SK-N-SH treated with all-trans-retinoic acid at 6 μM for 48 hours (cell line): ENCODE measurements around the gene NTM.

Experiments
- ATAC-seq: fragments of 200-7000 bp; cut with Tn5 transposase; 3 replicates; pipeline ENCODE4 v1.9.1; 2020; ENCODE audit warnings: mild to moderate bottlenecking, moderate library complexity
- ARNTL ChIP-seq: fragments of 450-650 bp; formaldehyde crosslinking; IDR thresholded peaks from 2 replicates; pipeline ENCODE4 v1.5.0; 2020; ENCODE audit warnings: low read depth, mild to moderate bottlenecking, moderate library complexity, borderline replicate concordance
- BACH2 ChIP-seq: fragments of 250-450 bp; sonication (Bioruptor Pico); IDR thresholded peaks from 2 replicates; pipeline ENCODE4 v1.9.0; 2021; ENCODE audit warnings: mild to moderate bottlenecking, borderline replicate concordance
- CSDC2 ChIP-seq: fragments of 250-450 bp; sonication (Bioruptor Pico); IDR thresholded peaks from 2 replicates; pipeline ENCODE4 v1.5.0; 2020; ENCODE audit warnings: mild to moderate bottlenecking, moderate library complexity
- GLIS3 ChIP-seq: fragments of 250-450 bp; sonication (Bioruptor Pico); IDR thresholded peaks from 2 replicates; pipeline ENCODE4 v1.5.0; 2020; ENCODE audit warnings: mild to moderate bottlenecking, moderate library complexity
- ISL1 ChIP-seq: fragments of 250-450 bp; sonication (Bioruptor Pico); IDR thresholded peaks from 2 replicates; pipeline ENCODE4 v2.1.2; 2022; ENCODE audit warnings: mild to moderate bottlenecking, moderate library complexity
- OSR1 ChIP-seq: fragments of 250-450 bp; sonication (Bioruptor Pico); IDR thresholded peaks from 2 replicates; pipeline ENCODE4 v1.8.0; 2022; ENCODE audit warnings: moderate library complexity, mild to moderate bottlenecking, inconsistent platforms
- PPARA ChIP-seq: fragments of 250-450 bp; sonication (Bioruptor Pico); IDR thresholded peaks from 2 replicates; pipeline ENCODE4 v1.5.0; 2020; ENCODE audit warnings: mild to moderate bottlenecking, borderline replicate concordance
- RARB ChIP-seq: fragments of 250-450 bp; sonication (Bioruptor Pico); IDR thresholded peaks from 2 replicates; pipeline ENCODE4 v1.8.0; 2021; ENCODE audit warnings: mild to moderate bottlenecking, moderate library complexity
- SNAI2 ChIP-seq: fragments of 250-450 bp; sonication (Bioruptor Pico); IDR thresholded peaks from 2 replicates; pipeline ENCODE4 v1.5.0; 2020; ENCODE audit warnings: mild to moderate bottlenecking, moderate library complexity
- TOX ChIP-seq: fragments of 250-450 bp; sonication (Bioruptor Pico); IDR thresholded peaks from 2 replicates; pipeline ENCODE4 v1.8.0; 2021; ENCODE audit warnings: mild to moderate bottlenecking, moderate library complexity, borderline replicate concordance
- ZC3H10 ChIP-seq: fragments of 250-450 bp; sonication (Bioruptor Pico); IDR thresholded peaks from 2 replicates; pipeline ENCODE4 v1.5.1; 2021; ENCODE audit warnings: mild to moderate bottlenecking, moderate library complexity
- ZFP3 ChIP-seq: fragments of 250-450 bp; sonication (Bioruptor Pico); IDR thresholded peaks from 2 replicates; pipeline ENCODE4 v1.5.0; 2020; ENCODE audit warnings: mild to moderate bottlenecking, moderate library complexity
- ZFP30 ChIP-seq: fragments of 450-650 bp; formaldehyde crosslinking; IDR thresholded peaks from 2 replicates; pipeline ENCODE4 v1.5.0; 2022; ENCODE audit warnings: mild to moderate bottlenecking, moderate library complexity
- ZNF565 ChIP-seq: fragments of 450-650 bp; formaldehyde crosslinking; conservative IDR thresholded peaks from 2 replicates; pipeline ENCODE4 v1.5.0; 2020; ENCODE audit warnings: low read depth, mild to moderate bottlenecking, moderate library complexity
- ZNF70 ChIP-seq: fragments of 450-650 bp; formaldehyde crosslinking; IDR thresholded peaks from 2 replicates; pipeline ENCODE4 v1.5.0; 2020; ENCODE audit warnings: mild to moderate bottlenecking, moderate library complexity
- ZNF8 ChIP-seq: fragments of 450-650 bp; formaldehyde crosslinking; IDR thresholded peaks from 2 replicates; pipeline ENCODE4 v1.5.0; 2020; ENCODE audit warnings: mild to moderate bottlenecking, moderate library complexity
- TF ChIP-seq, protein P1 (sequence below): fragments of 250-450 bp; sonication (Bioruptor Pico); IDR thresholded peaks from 2 replicates; pipeline ENCODE4 v1.5.1; 2021; ENCODE audit warnings: mild to moderate bottlenecking, moderate library complexity
- TF ChIP-seq, protein P2 (sequence below): fragments of 250-450 bp; sonication (Bioruptor Pico); IDR thresholded peaks from 2 replicates; pipeline ENCODE4 v1.5.0; 2020; ENCODE audit warnings: mild to moderate bottlenecking, moderate library complexity
- TF ChIP-seq, protein P3 (sequence below): fragments of 250-450 bp; sonication (Bioruptor Pico); IDR thresholded peaks from 2 replicates; pipeline ENCODE4 v1.8.0; 2020; ENCODE audit warnings: mild to moderate bottlenecking, moderate library complexity, borderline replicate concordance
- TF ChIP-seq, protein P4 (sequence below): fragments of 250-450 bp; sonication (Bioruptor Pico); IDR thresholded peaks from 2 replicates; pipeline ENCODE4 v1.5.1; 2020; ENCODE audit warnings: low read depth, mild to moderate bottlenecking, moderate library complexity
- TF ChIP-seq, protein P5 (sequence below): fragments of 250-450 bp; sonication (Bioruptor Pico); IDR thresholded peaks from 2 replicates; pipeline ENCODE4 v1.8.0; 2021; ENCODE audit warnings: low read depth, mild to moderate bottlenecking, moderate library complexity, borderline replicate concordance

Gene NTM

DNA sequence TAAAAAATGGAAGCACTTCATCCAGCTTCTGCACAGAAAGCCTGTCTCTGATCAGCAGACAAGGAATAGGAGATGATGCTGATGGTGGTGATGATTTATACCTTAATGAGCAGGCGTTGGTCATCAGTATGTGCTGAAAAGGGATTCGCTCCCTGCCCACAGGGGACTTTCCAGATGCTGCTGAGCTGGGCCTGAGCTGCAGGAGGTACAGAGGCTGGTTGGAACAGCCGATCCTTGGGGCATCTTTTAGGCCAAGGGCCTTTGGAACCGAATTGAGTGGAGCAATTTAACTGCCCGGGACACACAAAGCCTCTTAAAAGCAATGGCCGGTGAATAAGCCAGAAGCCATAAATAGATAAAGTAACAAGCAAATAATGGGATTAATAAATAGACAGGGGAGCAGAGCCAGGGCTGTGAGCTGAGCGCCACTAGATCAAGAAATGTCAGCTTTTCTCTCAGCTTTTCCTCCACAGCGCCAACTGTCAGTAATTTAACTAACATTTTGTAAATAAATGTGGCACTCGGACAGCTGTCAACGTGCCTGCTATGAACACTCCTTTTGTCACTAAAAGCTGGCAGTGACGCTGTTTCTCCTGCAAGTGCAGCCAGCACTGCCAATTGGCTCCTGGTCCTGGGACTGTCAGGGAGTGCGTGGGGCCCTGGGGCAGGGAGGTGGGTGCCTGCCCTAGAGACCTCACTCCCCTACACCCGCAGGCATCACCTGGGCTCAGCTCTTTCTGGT is 562.3 kb downstream of the NTM start:
- TF ChIP-seq BACH2 (CRISPR knock-in tag) = no peak
- TF ChIP-seq, protein P1, sequence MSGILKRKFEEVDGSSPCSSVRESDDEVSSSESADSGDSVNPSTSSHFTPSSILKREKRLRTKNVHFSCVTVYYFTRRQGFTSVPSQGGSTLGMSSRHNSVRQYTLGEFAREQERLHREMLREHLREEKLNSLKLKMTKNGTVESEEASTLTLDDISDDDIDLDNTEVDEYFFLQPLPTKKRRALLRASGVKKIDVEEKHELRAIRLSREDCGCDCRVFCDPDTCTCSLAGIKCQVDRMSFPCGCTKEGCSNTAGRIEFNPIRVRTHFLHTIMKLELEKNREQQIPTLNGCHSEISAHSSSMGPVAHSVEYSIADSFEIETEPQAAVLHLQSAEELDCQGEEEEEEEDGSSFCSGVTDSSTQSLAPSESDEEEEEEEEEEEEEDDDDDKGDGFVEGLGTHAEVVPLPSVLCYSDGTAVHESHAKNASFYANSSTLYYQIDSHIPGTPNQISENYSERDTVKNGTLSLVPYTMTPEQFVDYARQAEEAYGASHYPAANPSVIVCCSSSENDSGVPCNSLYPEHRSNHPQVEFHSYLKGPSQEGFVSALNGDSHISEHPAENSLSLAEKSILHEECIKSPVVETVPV (CRISPR knock-in tag) = no peak
- no peak for TF ChIP-seq ISL1 (CRISPR knock-in tag)
- TF ChIP-seq ZFP3 (CRISPR knock-in tag) = no peak
- no peak for TF ChIP-seq CSDC2 (CRISPR knock-in tag)
- TF ChIP-seq, protein P2, sequence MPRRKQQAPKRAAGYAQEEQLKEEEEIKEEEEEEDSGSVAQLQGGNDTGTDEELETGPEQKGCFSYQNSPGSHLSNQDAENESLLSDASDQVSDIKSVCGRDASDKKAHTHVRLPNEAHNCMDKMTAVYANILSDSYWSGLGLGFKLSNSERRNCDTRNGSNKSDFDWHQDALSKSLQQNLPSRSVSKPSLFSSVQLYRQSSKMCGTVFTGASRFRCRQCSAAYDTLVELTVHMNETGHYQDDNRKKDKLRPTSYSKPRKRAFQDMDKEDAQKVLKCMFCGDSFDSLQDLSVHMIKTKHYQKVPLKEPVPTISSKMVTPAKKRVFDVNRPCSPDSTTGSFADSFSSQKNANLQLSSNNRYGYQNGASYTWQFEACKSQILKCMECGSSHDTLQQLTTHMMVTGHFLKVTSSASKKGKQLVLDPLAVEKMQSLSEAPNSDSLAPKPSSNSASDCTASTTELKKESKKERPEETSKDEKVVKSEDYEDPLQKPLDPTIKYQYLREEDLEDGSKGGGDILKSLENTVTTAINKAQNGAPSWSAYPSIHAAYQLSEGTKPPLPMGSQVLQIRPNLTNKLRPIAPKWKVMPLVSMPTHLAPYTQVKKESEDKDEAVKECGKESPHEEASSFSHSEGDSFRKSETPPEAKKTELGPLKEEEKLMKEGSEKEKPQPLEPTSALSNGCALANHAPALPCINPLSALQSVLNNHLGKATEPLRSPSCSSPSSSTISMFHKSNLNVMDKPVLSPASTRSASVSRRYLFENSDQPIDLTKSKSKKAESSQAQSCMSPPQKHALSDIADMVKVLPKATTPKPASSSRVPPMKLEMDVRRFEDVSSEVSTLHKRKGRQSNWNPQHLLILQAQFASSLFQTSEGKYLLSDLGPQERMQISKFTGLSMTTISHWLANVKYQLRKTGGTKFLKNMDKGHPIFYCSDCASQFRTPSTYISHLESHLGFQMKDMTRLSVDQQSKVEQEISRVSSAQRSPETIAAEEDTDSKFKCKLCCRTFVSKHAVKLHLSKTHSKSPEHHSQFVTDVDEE (CRISPR knock-in tag) = no peak
- no peak for TF ChIP-seq ZNF8 (CRISPR knock-in tag)
- TF ChIP-seq ZNF70 (CRISPR knock-in tag) = no peak
- no peak for TF ChIP-seq GLIS3
- ATAC-seq = no peak

DNA sequence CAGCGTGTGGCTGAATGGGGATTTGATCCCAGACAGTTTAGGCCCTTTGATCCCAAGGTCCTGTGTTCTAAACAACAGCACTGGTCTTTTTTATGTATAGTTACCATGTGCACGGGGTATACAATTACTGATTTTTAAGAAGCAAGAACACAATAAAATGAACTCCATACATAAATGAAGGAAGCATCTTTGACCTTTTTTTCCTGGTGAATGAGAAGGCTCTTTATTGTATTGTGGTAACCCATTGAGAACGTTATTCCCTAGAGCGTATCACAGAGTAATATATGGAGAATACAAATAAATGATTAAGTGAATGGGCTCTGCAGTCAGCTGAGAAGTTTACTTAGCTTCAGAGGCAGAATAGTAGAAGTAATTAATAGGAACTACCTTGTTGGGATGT is 563.6 kb downstream of the NTM start:
- no peak for ATAC-seq
- TF ChIP-seq PPARA (CRISPR knock-in tag) (no peak), BACH2 (CRISPR knock-in tag) (no peak), ZFP30 (CRISPR knock-in tag) (no peak), ZNF8 (CRISPR knock-in tag) (no peak), CSDC2 (CRISPR knock-in tag) (no peak), TOX (no peak), GLIS3 (no peak), ZC3H10 (no peak), ARNTL (CRISPR knock-in tag) (no peak), ISL1 (CRISPR knock-in tag) (no peak), OSR1 (CRISPR knock-in tag) (no peak), ZNF565 (CRISPR knock-in tag) (no peak), RARB (CRISPR knock-in tag) (no peak), SNAI2 (CRISPR knock-in tag) (no peak), ZFP3 (CRISPR knock-in tag) (no peak)
- TF ChIP-seq, protein P3, sequence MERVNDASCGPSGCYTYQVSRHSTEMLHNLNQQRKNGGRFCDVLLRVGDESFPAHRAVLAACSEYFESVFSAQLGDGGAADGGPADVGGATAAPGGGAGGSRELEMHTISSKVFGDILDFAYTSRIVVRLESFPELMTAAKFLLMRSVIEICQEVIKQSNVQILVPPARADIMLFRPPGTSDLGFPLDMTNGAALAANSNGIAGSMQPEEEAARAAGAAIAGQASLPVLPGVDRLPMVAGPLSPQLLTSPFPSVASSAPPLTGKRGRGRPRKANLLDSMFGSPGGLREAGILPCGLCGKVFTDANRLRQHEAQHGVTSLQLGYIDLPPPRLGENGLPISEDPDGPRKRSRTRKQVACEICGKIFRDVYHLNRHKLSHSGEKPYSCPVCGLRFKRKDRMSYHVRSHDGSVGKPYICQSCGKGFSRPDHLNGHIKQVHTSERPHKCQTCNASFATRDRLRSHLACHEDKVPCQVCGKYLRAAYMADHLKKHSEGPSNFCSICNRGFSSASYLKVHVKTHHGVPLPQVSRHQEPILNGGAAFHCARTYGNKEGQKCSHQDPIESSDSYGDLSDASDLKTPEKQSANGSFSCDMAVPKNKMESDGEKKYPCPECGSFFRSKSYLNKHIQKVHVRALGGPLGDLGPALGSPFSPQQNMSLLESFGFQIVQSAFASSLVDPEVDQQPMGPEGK (CRISPR knock-in tag) = no peak
- TF ChIP-seq, protein P2 (CRISPR knock-in tag) = no peak
- TF ChIP-seq, protein P1 (CRISPR knock-in tag) = no peak
- TF ChIP-seq, protein P4, sequence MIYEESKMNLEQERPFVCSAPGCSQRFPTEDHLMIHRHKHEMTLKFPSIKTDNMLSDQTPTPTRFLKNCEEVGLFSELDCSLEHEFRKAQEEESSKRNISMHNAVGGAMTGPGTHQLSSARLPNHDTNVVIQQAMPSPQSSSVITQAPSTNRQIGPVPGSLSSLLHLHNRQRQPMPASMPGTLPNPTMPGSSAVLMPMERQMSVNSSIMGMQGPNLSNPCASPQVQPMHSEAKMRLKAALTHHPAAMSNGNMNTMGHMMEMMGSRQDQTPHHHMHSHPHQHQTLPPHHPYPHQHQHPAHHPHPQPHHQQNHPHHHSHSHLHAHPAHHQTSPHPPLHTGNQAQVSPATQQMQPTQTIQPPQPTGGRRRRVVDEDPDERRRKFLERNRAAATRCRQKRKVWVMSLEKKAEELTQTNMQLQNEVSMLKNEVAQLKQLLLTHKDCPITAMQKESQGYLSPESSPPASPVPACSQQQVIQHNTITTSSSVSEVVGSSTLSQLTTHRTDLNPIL (CRISPR knock-in tag) = no peak
- TF ChIP-seq, protein P5, sequence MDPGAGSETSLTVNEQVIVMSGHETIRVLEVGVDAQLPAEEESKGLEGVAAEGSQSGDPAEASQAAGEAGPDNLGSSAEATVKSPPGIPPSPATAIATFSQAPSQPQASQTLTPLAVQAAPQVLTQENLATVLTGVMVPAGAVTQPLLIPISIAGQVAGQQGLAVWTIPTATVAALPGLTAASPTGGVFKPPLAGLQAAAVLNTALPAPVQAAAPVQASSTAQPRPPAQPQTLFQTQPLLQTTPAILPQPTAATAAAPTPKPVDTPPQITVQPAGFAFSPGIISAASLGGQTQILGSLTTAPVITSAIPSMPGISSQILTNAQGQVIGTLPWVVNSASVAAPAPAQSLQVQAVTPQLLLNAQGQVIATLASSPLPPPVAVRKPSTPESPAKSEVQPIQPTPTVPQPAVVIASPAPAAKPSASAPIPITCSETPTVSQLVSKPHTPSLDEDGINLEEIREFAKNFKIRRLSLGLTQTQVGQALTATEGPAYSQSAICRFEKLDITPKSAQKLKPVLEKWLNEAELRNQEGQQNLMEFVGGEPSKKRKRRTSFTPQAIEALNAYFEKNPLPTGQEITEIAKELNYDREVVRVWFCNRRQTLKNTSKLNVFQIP (CRISPR knock-in tag) = no peak
